Esophagus muscularis mucosa (tissue), 4 donors: Measurements from ENCODE around the gene MEN1.

Source experiments
- CTCF ChIP-seq, 3 experiments: fragments of 200-600 bp in 2 of 3; fragments of 450-650 bp in 1 of 3; sonication (generic) in 2 of 3; IDR thresholded peaks; one replicate each; pipeline ENCODE4 v1.5.1; 2017 to 2019; ENCODE audit warnings: antibody characterized with exemption in 3 of 3, mild to moderate bottlenecking in 2 of 3, moderate library complexity in 1 of 3
- EP300 ChIP-seq: sonication (generic); formaldehyde crosslinking; IDR thresholded peaks from one replicate; pipeline ENCODE4 v1.6.1; 2017; ENCODE audit warnings: antibody characterized with exemption
- POLR2A ChIP-seq: fragments of 450-650 bp; IDR thresholded peaks from one replicate; pipeline ENCODE4 v1.6.1; 2017; ENCODE audit warnings: antibody characterized with exemption, moderate library complexity, mild to moderate bottlenecking, low read depth

GRCh38 chr11:64826578-64827450, 16.5 kb upstream of the MEN1 start:
- no peak for TF ChIP-seq POLR2A
- TF ChIP-seq CTCF (IDR thresholded peaks at IDR 0.05) = no peak
- no peak for TF ChIP-seq EP300
